ENCODE data around the gene KDM8. TPM values are rescaled to one million over a fixed set of nuclear protein-coding genes. Genes with fewer than 3 reads are reported as not detected.

KDM8 gene
- polyA plus RNA-seq, 1 experiment: 2.5 TPM

GRCh38 chr16:27215660-27216059 lies 12.3 kb downstream of the KDM8 start:
- no peak for TF ChIP-seq CTCF (IDR thresholded peaks at IDR 0.05; ENCODE audit: low read depth, low read length)
- Histone ChIP-seq H3K4me3 (ENCODE audit: low read depth, low read length) (no peak overlapping the region), H3K27me3 (ENCODE audit: control insufficient read depth, insufficient read depth, low read length) (no peaks in the 10 kb centered on the region), H3K9me3 (ENCODE audit: control insufficient read depth, insufficient read depth, low read length) (no peaks in the 10 kb centered on the region), H3K27ac (ENCODE audit: low read depth, low read length) (no peak overlapping the region)
- DNase-seq (ENCODE audit: low read depth, low spot score): no peak
- POLR2A ChIA-PET: interaction anchor here (2.5 kb wide), 1 partner anchor 12 kb away, joined by 6 read pairs; the partner anchor contains the start of gene KDM8
- CTCF ChIA-PET: interaction anchor here (1.3 kb wide), 1 partner anchor 19 kb away, joined by 4 read pairs; no protein-coding TSS in a partner anchor

GRCh38 chr16:27216297-27216885 lies 13.1 kb downstream of the KDM8 start:
- CTCF ChIA-PET: no interaction called here
- TF ChIP-seq CTCF (IDR thresholded peaks at IDR 0.05; ENCODE audit: low read depth, low read length): no peak
- no peak for DNase-seq (ENCODE audit: low read depth, low spot score)
- POLR2A ChIA-PET: interaction anchor here (2.5 kb wide), 1 partner anchor 13 kb away, joined by 6 read pairs; the partner anchor contains the start of gene KDM8
- Histone ChIP-seq H3K4me3 (ENCODE audit: low read depth, low read length) (no peak overlapping the region), H3K27ac (ENCODE audit: low read depth, low read length) (no peak overlapping the region), H3K9me3 (ENCODE audit: control insufficient read depth, insufficient read depth, low read length) (no peaks in the 10 kb centered on the region), H3K27me3 (ENCODE audit: control insufficient read depth, insufficient read depth, low read length) (no peaks in the 10 kb centered on the region)

- CTCF ChIA-PET: interaction anchor here (1.2 kb wide), 1 partner anchor 38 kb away, joined by 3 read pairs; no protein-coding TSS in a partner anchor
- no peak for DNase-seq (ENCODE audit: low read depth, low spot score)
- Histone ChIP-seq H3K9me3 (ENCODE audit: control insufficient read depth, insufficient read depth, low read length) (no peaks in the 10 kb centered on the region), H3K27me3 (ENCODE audit: control insufficient read depth, insufficient read depth, low read length) (no peaks in the 10 kb centered on the region), H3K27ac (ENCODE audit: low read depth, low read length) (peak overlapping the region; percentile 31), H3K4me3 (ENCODE audit: low read depth, low read length) (no peak overlapping the region)
- POLR2A ChIA-PET: interaction anchor here (2.5 kb wide), 1 partner anchor 13 kb away, joined by 6 read pairs; the partner anchor contains the start of gene KDM8
- no peak for TF ChIP-seq CTCF (IDR thresholded peaks at IDR 0.05; ENCODE audit: low read depth, low read length)
These were observed 13.9 kb downstream of the KDM8 start for GRCh38 chr16:27217256-27217655.

GRCh38 chr16:27218756-27219155 lies 15.4 kb downstream of the KDM8 start:
- ChIA-PET POLR2A (no interaction called here), CTCF (no interaction called here)
- Histone ChIP-seq H3K4me3 (ENCODE audit: low read depth, low read length) (no peak overlapping the region), H3K27ac (ENCODE audit: low read depth, low read length) (no peak overlapping the region), H3K9me3 (ENCODE audit: control insufficient read depth, insufficient read depth, low read length) (no peaks in the 10 kb centered on the region), H3K27me3 (ENCODE audit: control insufficient read depth, insufficient read depth, low read length) (no peaks in the 10 kb centered on the region)
- no peak for DNase-seq (ENCODE audit: low read depth, low spot score)
- TF ChIP-seq CTCF (IDR thresholded peaks at IDR 0.05; ENCODE audit: low read depth, low read length): no peak

- no peak for TF ChIP-seq CTCF (IDR thresholded peaks at IDR 0.05; ENCODE audit: low read depth, low read length)
- no peaks in the 10 kb centered on the region for H3K27me3 ChIP-seq (ENCODE audit: control insufficient read depth, insufficient read depth, low read length)
- ChIA-PET CTCF (no interaction called here), POLR2A (no interaction called here)
- no peak overlapping the region for H3K27ac ChIP-seq (ENCODE audit: low read depth, low read length)
- H3K4me3 ChIP-seq (ENCODE audit: low read depth, low read length): no peak overlapping the region
- H3K9me3 ChIP-seq (ENCODE audit: control insufficient read depth, insufficient read depth, low read length): no peaks in the 10 kb centered on the region
- DNase-seq (ENCODE audit: low read depth, low spot score): no peak
These were observed 15.8 kb downstream of the KDM8 start for GRCh38 chr16:27219161-27219560.
